H9 (cell line): ENCODE data around the gene GNPTAB. TPM values are rescaled to one million over a fixed set of nuclear protein-coding genes. Genes with fewer than 3 reads are reported as not detected.
A peak's percentile ranks its signal among the peaks of the same experiment; 100 is the strongest.

Experiments
- DNase-seq: peaks from one replicate; pipeline ENCODE4 v3.0.0-alpha.2; 2017
- H2AFZ ChIP-seq: one replicate; pipeline ENCODE4 v1.6.1; 2013; ENCODE audit warnings: mild to moderate bottlenecking, low read length, control low read depth, moderate library complexity
- H2AK5ac ChIP-seq: 2 replicates; pipeline ENCODE4 v1.6.1; 2013; ENCODE audit warnings: low read length, control low read depth, mixed read lengths; ENCODE audit not compliant: insufficient read length
- H2BK120ac ChIP-seq: one replicate; pipeline ENCODE4 v1.6.1; 2013; ENCODE audit warnings: low read depth, mild to moderate bottlenecking, low read length, control low read depth, inconsistent platforms; ENCODE audit not compliant: poor library complexity, severe bottlenecking
- H2BK12ac ChIP-seq: 2 replicates; pipeline ENCODE4 v1.6.1; 2013; ENCODE audit warnings: low read length, control low read depth, mixed read lengths, low read depth; ENCODE audit not compliant: insufficient read length
- H2BK15ac ChIP-seq: 2 replicates; pipeline ENCODE4 v1.6.1; 2013; ENCODE audit warnings: low read depth, low read length, control low read depth
- H2BK20ac ChIP-seq: one replicate; pipeline ENCODE4 v1.6.1; 2013; ENCODE audit warnings: low read depth, mild to moderate bottlenecking, low read length, control low read depth, inconsistent platforms; ENCODE audit not compliant: poor library complexity, severe bottlenecking
- H2BK5ac ChIP-seq: 2 replicates; pipeline ENCODE4 v1.6.1; 2013; ENCODE audit warnings: low read length, control low read depth, mixed read lengths; ENCODE audit not compliant: insufficient read length
- H3K14ac ChIP-seq: 2 replicates; pipeline ENCODE4 v1.6.1; 2013; ENCODE audit warnings: low read length, control low read depth; ENCODE audit not compliant: insufficient read depth
- H3K18ac ChIP-seq: 2 replicates; pipeline ENCODE4 v1.6.1; 2013; ENCODE audit warnings: low read depth, mild to moderate bottlenecking, mixed read lengths, low read length, control low read depth; ENCODE audit not compliant: insufficient read length
- H3K23ac ChIP-seq: 2 replicates; pipeline ENCODE4 v1.6.1; 2013; ENCODE audit warnings: low read length, control low read depth, mixed read lengths, low read depth; ENCODE audit not compliant: insufficient read length
- H3K23me2 ChIP-seq: 2 replicates; pipeline ENCODE4 v1.6.1; 2013; ENCODE audit warnings: low read depth, mild to moderate bottlenecking, mixed read lengths, low read length, control low read depth; ENCODE audit not compliant: insufficient read length, poor library complexity, severe bottlenecking
- H3K27ac ChIP-seq: 2 replicates; pipeline ENCODE4 v1.5.1; 2013; ENCODE audit warnings: low read length, control low read depth, mixed read lengths, low read depth; ENCODE audit not compliant: insufficient read length
- H3K27me3 ChIP-seq: 2 replicates; pipeline ENCODE4 v1.6.1; 2013; ENCODE audit warnings: low read length, control low read depth, inconsistent platforms; ENCODE audit not compliant: insufficient read depth
- H3K4ac ChIP-seq: 2 replicates; pipeline ENCODE4 v1.6.1; 2013; ENCODE audit warnings: low read depth, mild to moderate bottlenecking, control low read depth, inconsistent platforms, low read length, moderate library complexity
- H3K4me1 ChIP-seq: 2 replicates; pipeline ENCODE4 v1.6.1; 2013; ENCODE audit warnings: low read length, control low read depth, inconsistent platforms; ENCODE audit not compliant: insufficient read depth
- H3K4me2 ChIP-seq: 2 replicates; pipeline ENCODE4 v1.6.1; 2013; ENCODE audit warnings: low read length, control low read depth, mixed read lengths; ENCODE audit not compliant: insufficient read length, insufficient read depth
- H3K56ac ChIP-seq: 2 replicates; pipeline ENCODE4 v1.6.1; 2013; ENCODE audit warnings: low read depth, mild to moderate bottlenecking, mixed read lengths, low read length, control low read depth; ENCODE audit not compliant: insufficient read length
- H3K79me1 ChIP-seq: 2 replicates; pipeline ENCODE4 v1.6.1; 2013; ENCODE audit warnings: low read depth, mild to moderate bottlenecking, moderate library complexity, low read length, control low read depth, inconsistent platforms; ENCODE audit not compliant: insufficient read depth, poor library complexity, severe bottlenecking
- H3K79me2 ChIP-seq: 2 replicates; pipeline ENCODE4 v1.6.1; 2013; ENCODE audit warnings: low read length, control low read depth, inconsistent platforms; ENCODE audit not compliant: insufficient read depth
- H3K9ac ChIP-seq: 2 replicates; pipeline ENCODE4 v1.6.1; 2013; ENCODE audit warnings: low read length, control low read depth, mixed read lengths; ENCODE audit not compliant: insufficient read length; ENCODE audit errors: extremely low read depth
- H3K9me3 ChIP-seq: one replicate; pipeline ENCODE4 v1.6.1; 2013; ENCODE audit warnings: low read depth, low read length, inconsistent platforms; ENCODE audit not compliant: control insufficient read depth
- H3T11ph ChIP-seq: one replicate; pipeline ENCODE4 v1.6.1; 2013; ENCODE audit warnings: mild to moderate bottlenecking, low read length, control low read depth, inconsistent platforms
- H4K20me1 ChIP-seq: one replicate; pipeline ENCODE4 v1.6.1; 2013; ENCODE audit not compliant: control insufficient read depth, insufficient read length, insufficient read depth
- H4K5ac ChIP-seq: 2 replicates; pipeline ENCODE4 v1.6.1; 2013; ENCODE audit warnings: low read depth, mild to moderate bottlenecking, mixed read lengths, low read length, control low read depth; ENCODE audit not compliant: insufficient read length
- H4K8ac ChIP-seq: replicated peaks from 2 replicates; pipeline ENCODE4 v1.6.1; 2013; ENCODE audit warnings: low read length, control low read depth, mixed read lengths, low read depth; ENCODE audit not compliant: insufficient read length
- H4K91ac ChIP-seq: 2 replicates; pipeline ENCODE4 v1.6.1; 2013; ENCODE audit warnings: low read depth, mild to moderate bottlenecking, moderate library complexity, mixed read lengths, low read length, control low read depth; ENCODE audit not compliant: insufficient read length
- H3K27ac Mint-ChIP-seq, 3 experiments: 2 replicates in 2 of 3; 3 replicates in 1 of 3; pipeline ENCODE4 v1.8.0; 2020 to 2021; ENCODE audit warnings: mixed read lengths in 3 of 3, mild to moderate bottlenecking in 1 of 3, moderate library complexity in 1 of 3
- H3K27me3 Mint-ChIP-seq: 2 replicates; pipeline ENCODE4 v1.8.0; 2021; ENCODE audit warnings: low read depth, mild to moderate bottlenecking, moderate library complexity, mixed read lengths
- H3K36me3 Mint-ChIP-seq, 3 experiments: 2 replicates in 2 of 3; 3 replicates in 1 of 3; pipeline ENCODE4 v1.8.0; 2020 to 2021; ENCODE audit warnings: low read depth in 3 of 3, mixed read lengths in 3 of 3; ENCODE audit not compliant: insufficient read depth in 1 of 3
- H3K4me1 Mint-ChIP-seq, 2 experiments: 2 replicates each; pipeline ENCODE4 v1.8.0; 2020; ENCODE audit warnings: mixed read lengths in 2 of 2
- H3K4me3 Mint-ChIP-seq, 2 experiments: 2 replicates in 1 of 2; 3 replicates in 1 of 2; pipeline ENCODE4 v1.8.0; 2020 to 2021; ENCODE audit warnings: mild to moderate bottlenecking in 2 of 2, mixed read lengths in 2 of 2, moderate library complexity in 1 of 2
- H3K9me3 Mint-ChIP-seq, 2 experiments: 2 replicates in 1 of 2; 3 replicates in 1 of 2; pipeline ENCODE4 v1.8.0; 2020; ENCODE audit warnings: mild to moderate bottlenecking in 2 of 2, mixed read lengths in 2 of 2, moderate library complexity in 1 of 2
- WGBS: extraction: QIAGEN DNeasy Blood & Tissue Kit; methylation state at CpG from one replicate; pipeline ENCODE4 v1.1.7; 2013; ENCODE audit warnings: missing lambda C conversion rate, low lambda C conversion rate, mixed read lengths; ENCODE audit not compliant: insufficient read length; ENCODE audit errors: extremely low coverage; 5-methylcytosine and 5-hydroxymethylcytosine counted together
- total RNA-seq: library from RNA; stranded (reverse); gene quantifications from 2 replicates; pipeline ENCODE4 v1.2.1, GENCODE V29; 2021
- TF ChIP-seq, protein P1 (sequence below): fragments of 200-600 bp; sonication (generic); conservative IDR thresholded peaks from 3 replicates; pipeline ENCODE4 v1.8.0; 2021; ENCODE audit warnings: antibody characterized with exemption, mild to moderate bottlenecking

Gene GNPTAB
- total RNA-seq, 1 experiment from 2014 or later, result 44.3 TPM

DNA sequence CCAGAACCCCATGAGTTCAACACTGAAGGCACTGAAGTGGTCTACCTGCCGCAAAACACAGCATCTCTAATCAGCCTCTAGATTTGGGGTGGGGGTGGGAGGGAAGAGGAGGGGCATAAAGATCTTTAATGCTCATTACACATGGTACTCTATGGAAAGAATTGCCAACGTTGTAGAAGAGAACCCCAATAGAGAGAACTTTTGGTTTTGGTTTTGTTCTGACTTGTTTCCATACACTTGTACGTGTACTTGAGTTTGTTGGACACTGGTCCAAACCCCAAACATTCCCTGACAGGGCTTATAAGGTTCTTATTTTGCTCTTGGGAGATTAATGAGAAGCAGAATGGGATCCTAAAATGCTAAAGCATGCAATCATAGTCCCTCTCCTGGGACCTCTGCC, 31.0 kb downstream of the GNPTAB start:
- Histone ChIP-seq H2BK120ac (no peak overlapping the region), H3K18ac (no peak overlapping the region), H4K20me1 (no peaks in the 10 kb centered on the region), H3K9ac (no peak overlapping the region), H3K4ac (no peak overlapping the region), H3K27ac (no peak overlapping the region), H3K9me3 (no peaks in the 10 kb centered on the region), H2BK5ac (no peak overlapping the region), H3T11ph (no peak overlapping the region), H4K91ac (no peak overlapping the region), H2BK20ac (no peak overlapping the region), H3K4me1 (no peaks in the 10 kb centered on the region), H4K8ac (no peak overlapping the region), H3K27me3 (no peaks in the 10 kb centered on the region), H3K79me1 (peaks cover 2% of the 10 kb centered on the region), H2AFZ (no peak overlapping the region), H2BK12ac (no peak overlapping the region), H3K23me2 (no peaks in the 10 kb centered on the region), H3K56ac (no peak overlapping the region), H4K5ac (no peak overlapping the region), H3K14ac (no peak overlapping the region), H2AK5ac (no peak overlapping the region), H3K79me2 (no peaks in the 10 kb centered on the region; the same call in 1 of the 2 replicates), H3K23ac (no peak overlapping the region), H2BK15ac (no peak overlapping the region), H3K4me2 (no peak overlapping the region)
- Mint-ChIP-seq H3K4me1 (peaks cover 8 to 13% of the 10 kb centered on the region in 2 experiments), H3K4me3 (no peak overlapping the region), H3K27ac (peak overlapping the region in 1 of 3 experiments; percentile 82; a peak in 1 of 7 replicates), H3K27me3 (no peaks in the 10 kb centered on the region), H3K9me3 (no peaks in the 10 kb centered on the region), H3K36me3 (peaks cover 0 to 5% (median 2%) of the 10 kb centered on the region in 3 experiments; a peak in 3 of 7 replicates)
- no CpG with 5 or more reads among the region's 3 CpGs for WGBS
- TF ChIP-seq, protein P1, sequence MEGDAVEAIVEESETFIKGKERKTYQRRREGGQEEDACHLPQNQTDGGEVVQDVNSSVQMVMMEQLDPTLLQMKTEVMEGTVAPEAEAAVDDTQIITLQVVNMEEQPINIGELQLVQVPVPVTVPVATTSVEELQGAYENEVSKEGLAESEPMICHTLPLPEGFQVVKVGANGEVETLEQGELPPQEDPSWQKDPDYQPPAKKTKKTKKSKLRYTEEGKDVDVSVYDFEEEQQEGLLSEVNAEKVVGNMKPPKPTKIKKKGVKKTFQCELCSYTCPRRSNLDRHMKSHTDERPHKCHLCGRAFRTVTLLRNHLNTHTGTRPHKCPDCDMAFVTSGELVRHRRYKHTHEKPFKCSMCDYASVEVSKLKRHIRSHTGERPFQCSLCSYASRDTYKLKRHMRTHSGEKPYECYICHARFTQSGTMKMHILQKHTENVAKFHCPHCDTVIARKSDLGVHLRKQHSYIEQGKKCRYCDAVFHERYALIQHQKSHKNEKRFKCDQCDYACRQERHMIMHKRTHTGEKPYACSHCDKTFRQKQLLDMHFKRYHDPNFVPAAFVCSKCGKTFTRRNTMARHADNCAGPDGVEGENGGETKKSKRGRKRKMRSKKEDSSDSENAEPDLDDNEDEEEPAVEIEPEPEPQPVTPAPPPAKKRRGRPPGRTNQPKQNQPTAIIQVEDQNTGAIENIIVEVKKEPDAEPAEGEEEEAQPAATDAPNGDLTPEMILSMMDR, result no peak
- DNase-seq, result no peak
